Pancreas (tissue), 10 donors: Measurements from ENCODE around the gene ALX1. TPM values are rescaled to one million over a fixed set of nuclear protein-coding genes. Genes with fewer than 3 reads are reported as not detected.
"Not testable (repeated sequence)": the region's sequence is repeated elsewhere in the genome, so short reads cannot be mapped to it uniquely, and the experiment has no call there.

Experiments used
- ATAC-seq, 4 donors: fragments of 200-7000 bp; cut with Tn5 transposase; one replicate each; pipeline versions ENCODE4 v1.8.0 to v1.9.1; 2020; ENCODE audit warnings: mild to moderate bottlenecking in 4 of 4, moderate library complexity in 4 of 4
- DNase-seq, 6 donors: peaks; one replicate each; pipeline ENCODE4 v3.0.0-alpha.2; 2020
- FAIRE-seq: peaks from 2 replicates; lab custom pipeline; 2012; peaks lifted over from hg19 to GRCh38; lab: Jason Lieb, UNC
- H3K27ac ChIP-seq, 4 donors: fragments of 200-600 bp; sonication (generic); 1 replicate in 3 of 4; 2 replicates in 1 of 4; pipeline versions ENCODE4 v1.5.0 to v1.8.0; 2020
- H3K27me3 ChIP-seq, 4 donors: fragments of 200-600 bp; one replicate each; pipeline ENCODE4 v1.8.0; 2021
- H3K36me3 ChIP-seq, 3 donors: fragments of 200-600 bp; sonication (generic) in 1 of 3; one replicate each; pipeline versions ENCODE4 v1.5.0 to v1.8.0; 2020 to 2021
- H3K4me1 ChIP-seq, 3 donors: fragments of 200-600 bp; one replicate each; pipeline ENCODE4 v1.8.0; 2021
- H3K4me3 ChIP-seq, 4 donors: fragments of 200-600 bp; sonication (generic) in 2 of 4; one replicate each; pipeline versions ENCODE4 v1.5.0 to v1.8.0; 2020 to 2021
- H3K9me3 ChIP-seq, 4 donors: fragments of 200-600 bp; one replicate each; pipeline ENCODE4 v1.8.0; 2021
- WGBS, 2 donors: extraction: QIAGEN DNeasy Blood & Tissue Kit; methylation state at CpG; one replicate each; pipeline ENCODE4 v1.1.7; 2013; 5-methylcytosine and 5-hydroxymethylcytosine counted together
- intact Hi-C, 3 donors: fragments of 100-400 bp; cut with DNase I; formaldehyde crosslinking; loops; one replicate each; pipeline versions ENCODE4 v1.11.1 to v1.14.2; 2022
- polyA plus RNA-seq, 2 donors: library from polyadenylated mRNA; stranded (reverse); fragments of 200-250 nt; gene quantifications; one replicate each; pipeline ENCODE4 v1.2.3, GENCODE V29; 2013
- total RNA-seq, 6 donors: library from RNA; stranded (reverse); fragmentation: NEBNext Ultra II Directional in 4 of 6; extraction: Animal tissue kit (Norgen Biotek cat#: 25700) in 4 of 6; gene quantifications; one replicate each; pipeline versions ENCODE4 v1.2.1 to v1.2.4, GENCODE V29; 2021 to 2023
- TF ChIP-seq, protein P1 (sequence below), 4 donors: fragments of 200-600 bp; sonication (generic) in 3 of 4; IDR thresholded peaks; one replicate each; pipeline versions ENCODE4 v1.5.0 to v1.8.0; 2021; ENCODE audit warnings: antibody characterized with exemption in 4 of 4
- donor health status: healthy with polysubstance abuse.
- donor health status: DM: no; HTN: no; CAD: no; lungs with moderate emphysema.
- donor health status: DM: no; HTN: no; CAD: no.
- donor health status: control.
- donor health status: control.
- donor health status: Bipolar disorder and iron deficiency.
- donor health status: DM: yes; HTN: yes; CAD: no.
- donor health status: DM: no; HTN: no; CAD: no.
- donor health status: DM: no; HTN: no; CAD: no.
- donor health status: DM: yes; HTN: yes; CAD: no.

The ALX1 gene
- total and polyA plus RNA-seq, 8 donors: not detected

GRCh38 chr12:85310025-85310424, 30.0 kb downstream of the ALX1 start:
- TF ChIP-seq, protein P1, sequence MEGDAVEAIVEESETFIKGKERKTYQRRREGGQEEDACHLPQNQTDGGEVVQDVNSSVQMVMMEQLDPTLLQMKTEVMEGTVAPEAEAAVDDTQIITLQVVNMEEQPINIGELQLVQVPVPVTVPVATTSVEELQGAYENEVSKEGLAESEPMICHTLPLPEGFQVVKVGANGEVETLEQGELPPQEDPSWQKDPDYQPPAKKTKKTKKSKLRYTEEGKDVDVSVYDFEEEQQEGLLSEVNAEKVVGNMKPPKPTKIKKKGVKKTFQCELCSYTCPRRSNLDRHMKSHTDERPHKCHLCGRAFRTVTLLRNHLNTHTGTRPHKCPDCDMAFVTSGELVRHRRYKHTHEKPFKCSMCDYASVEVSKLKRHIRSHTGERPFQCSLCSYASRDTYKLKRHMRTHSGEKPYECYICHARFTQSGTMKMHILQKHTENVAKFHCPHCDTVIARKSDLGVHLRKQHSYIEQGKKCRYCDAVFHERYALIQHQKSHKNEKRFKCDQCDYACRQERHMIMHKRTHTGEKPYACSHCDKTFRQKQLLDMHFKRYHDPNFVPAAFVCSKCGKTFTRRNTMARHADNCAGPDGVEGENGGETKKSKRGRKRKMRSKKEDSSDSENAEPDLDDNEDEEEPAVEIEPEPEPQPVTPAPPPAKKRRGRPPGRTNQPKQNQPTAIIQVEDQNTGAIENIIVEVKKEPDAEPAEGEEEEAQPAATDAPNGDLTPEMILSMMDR (IDR thresholded peaks at IDR 0.05): no peak
- intact Hi-C loops: no loop called here
- WGBS, 2 donors: 29 to 46% methylated on average over 3 of the region's 3 CpGs

DNA sequence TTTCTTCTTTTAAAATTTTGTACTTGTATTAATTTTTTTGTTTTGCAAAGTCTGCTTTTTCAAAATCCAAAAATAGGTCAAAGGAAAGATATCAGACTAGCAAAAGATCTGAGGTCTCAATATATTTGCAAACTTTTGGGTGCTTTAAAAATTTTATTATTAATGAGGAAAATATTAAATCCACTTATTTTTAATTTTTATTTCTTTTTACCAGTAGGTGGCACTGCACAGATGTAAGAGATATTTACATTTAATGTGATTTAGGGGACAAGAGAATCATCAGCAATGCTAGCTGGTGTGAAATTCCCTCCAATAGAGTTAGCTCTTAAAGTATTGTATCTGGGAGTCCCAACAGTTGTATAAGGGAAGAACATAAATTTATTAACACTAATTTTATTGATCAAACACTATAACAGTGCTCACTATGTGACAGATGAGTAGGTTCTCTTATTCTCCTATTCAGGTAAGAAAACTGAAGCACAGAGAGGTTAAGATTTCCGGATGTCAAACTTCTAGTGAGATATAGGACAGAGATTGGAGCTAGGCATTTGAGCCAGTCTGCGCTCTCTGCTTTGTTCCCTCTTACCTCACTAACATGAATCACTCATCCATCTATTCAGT, 30.5 kb downstream of the ALX1 start:
- no peak for FAIRE-seq
- no peak overlapping the region for H3K27ac ChIP-seq
- H3K36me3 ChIP-seq: no peaks in the 10 kb centered on the region
- no peaks in the 10 kb centered on the region for H3K4me1 ChIP-seq
- intact Hi-C loops: no loop called here
- no peak overlapping the region for H3K4me3 ChIP-seq
- no peak for ATAC-seq
- H3K9me3 ChIP-seq: no peaks in the 10 kb centered on the region
- DNase-seq: no peak
- TF ChIP-seq, protein P1 (IDR thresholded peaks at IDR 0.05): peak in 2 of 4 donors; percentile 11 to 22
- WGBS, 2 donors: 60 to 75% methylated on average over 2 of the region's 2 CpGs
- H3K27me3 ChIP-seq: peaks cover 0 to 11% (median 3%) of the 10 kb centered on the region in 4 donors

More at GRCh38 chr12:85310025-85310424, 30.0 kb downstream of the ALX1 start:
- no peaks in the 10 kb centered on the region for H3K36me3 ChIP-seq
- FAIRE-seq (no peak), ATAC-seq (no peak), DNase-seq (no peak)
- H3K4me3 ChIP-seq: no peak overlapping the region
- no peaks in the 10 kb centered on the region for H3K4me1 ChIP-seq
- H3K27me3 ChIP-seq: peaks cover 0 to 16% (median 3%) of the 10 kb centered on the region in 4 donors
- no peak overlapping the region for H3K27ac ChIP-seq
- H3K9me3 ChIP-seq: no peaks in the 10 kb centered on the region

DNA sequence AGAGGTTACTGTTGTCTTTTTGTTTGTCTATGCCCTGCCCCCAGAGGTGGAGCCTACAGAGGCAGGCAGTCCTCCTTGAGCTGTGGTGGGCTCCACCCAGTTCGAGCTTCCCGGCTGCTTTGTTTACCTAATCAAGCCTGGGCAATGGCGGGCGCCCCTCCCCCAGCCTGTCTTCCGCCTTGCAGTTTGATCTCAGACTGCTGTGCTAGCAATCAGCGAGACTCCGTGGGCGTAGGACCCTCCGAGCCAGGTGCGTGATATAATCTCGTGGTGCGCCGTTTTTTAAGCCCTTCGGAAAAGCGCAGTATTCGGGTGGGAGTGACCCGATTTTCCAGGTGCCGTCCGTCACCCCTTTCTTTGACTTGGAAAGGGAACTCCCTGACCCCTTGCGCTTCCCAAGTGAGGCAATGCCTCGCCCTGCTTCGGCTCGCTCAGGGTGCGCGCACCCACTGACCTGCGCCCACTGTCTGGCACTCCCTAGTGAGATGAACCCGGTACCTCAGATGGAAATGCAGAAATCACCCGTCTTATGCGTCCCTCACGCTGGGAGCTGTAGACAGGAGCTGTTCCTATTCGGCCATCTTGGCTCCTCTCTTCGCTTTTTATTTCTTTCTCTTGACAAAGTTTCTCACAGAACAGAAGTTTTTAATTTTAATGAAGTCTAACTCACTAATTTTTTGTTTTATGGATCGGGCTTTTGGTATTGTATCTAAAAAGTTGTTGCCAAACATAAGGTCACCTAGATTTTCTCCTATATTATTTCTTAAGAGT, 38.0 kb downstream of the ALX1 start:
- FAIRE-seq, intact Hi-C loops, H3K27me3 ChIP-seq, DNase-seq, H3K27ac ChIP-seq, H3K36me3 ChIP-seq, H3K4me1 ChIP-seq, H3K9me3 ChIP-seq, ATAC-seq, H3K4me3 ChIP-seq: not testable (repeated sequence)
- WGBS, 2 donors: 69 to 70% methylated on average over 32 to 33 of the region's 33 CpGs

DNA sequence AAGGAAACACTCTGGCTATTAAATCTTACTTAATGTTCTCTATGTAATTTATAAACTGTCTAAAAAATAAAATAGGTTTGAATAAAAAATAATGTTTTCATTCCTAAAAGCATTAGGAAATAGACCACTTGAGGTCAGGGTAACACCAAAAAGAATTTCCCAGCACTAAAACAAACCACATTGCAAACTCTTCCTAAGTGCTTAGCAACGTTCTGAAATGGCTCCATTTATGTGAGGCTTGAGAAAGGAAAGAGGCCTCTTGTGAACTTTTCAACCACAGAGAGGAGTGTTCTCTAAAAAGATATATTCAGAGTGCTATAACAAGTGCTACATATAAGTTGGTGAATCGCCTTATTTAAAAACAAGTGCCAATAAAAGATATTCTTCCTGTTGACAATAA, 42.7 kb downstream of the ALX1 start:
- no peak overlapping the region for H3K4me3 ChIP-seq
- H3K9me3 ChIP-seq: no peaks in the 10 kb centered on the region
- intact Hi-C loops: no loop called here
- H3K27ac ChIP-seq: no peak overlapping the region
- DNase-seq (no peak), FAIRE-seq (no peak), ATAC-seq (peak in 1 of 4 donors; percentile 57)
- TF ChIP-seq, protein P1 (IDR thresholded peaks at IDR 0.05): no peak
- no peaks in the 10 kb centered on the region for H3K27me3 ChIP-seq
- no peaks in the 10 kb centered on the region for H3K36me3 ChIP-seq
- H3K4me1 ChIP-seq: no peaks in the 10 kb centered on the region
- 39 to 45% methylated on average over 2 of the region's 2 CpGs for WGBS, 2 donors

DNA sequence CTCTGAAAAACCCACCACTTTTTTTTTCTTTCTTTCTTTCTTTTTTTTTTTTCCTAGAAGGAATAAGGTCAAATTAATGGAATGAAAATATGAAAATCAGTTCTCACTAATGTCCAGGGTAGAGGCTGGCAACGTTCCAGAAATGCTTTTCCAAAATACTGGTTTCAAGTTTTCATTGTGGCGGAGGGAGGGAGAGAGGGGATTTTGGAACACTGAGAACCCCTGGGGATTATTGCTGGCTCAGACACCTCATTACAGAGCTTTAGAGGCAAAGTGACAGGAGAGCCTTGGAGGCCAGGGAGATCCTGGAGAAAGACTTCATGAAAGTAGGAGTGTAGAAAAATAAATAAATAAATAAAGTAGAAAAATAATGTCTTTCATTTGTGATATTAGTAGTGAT, 45.4 kb downstream of the ALX1 start:
- 46 to 50% methylated on average over 2 of the region's 2 CpGs for WGBS, 2 donors
- ATAC-seq: no peak
- no peak for FAIRE-seq
- Histone ChIP-seq H3K36me3 (no peaks in the 10 kb centered on the region), H3K9me3 (no peaks in the 10 kb centered on the region), H3K27ac (no peak overlapping the region), H3K4me3 (no peak overlapping the region), H3K27me3 (no peaks in the 10 kb centered on the region), H3K4me1 (no peaks in the 10 kb centered on the region)
- no peak for DNase-seq
- TF ChIP-seq, protein P1 (IDR thresholded peaks at IDR 0.05): no peak
- intact Hi-C loops: no loop called here
